ENCODE measurements around the gene XXYLT1.

GRCh38 chr3:195060217-195060481 lies 210.8 kb downstream of the XXYLT1 start:
- TF ChIP-seq CTCF (IDR thresholded peaks at IDR 0.05; ENCODE audit: insufficient read depth, low read length, poor library complexity, severe bottlenecking) (no peak), EZH2phosphoT487 (conservative IDR thresholded peaks at IDR 0.05; ENCODE audit: low read length) (no peak)

Data from SU-DHL-6 (cell line).